H1 (cell line): ENCODE measurements around the gene CRTC1. TPM values are rescaled to one million over a fixed set of nuclear protein-coding genes. Genes with fewer than 3 reads are reported as not detected.

Experiments
- ATF3 ChIP-seq: IDR thresholded peaks from 2 replicates; pipeline ENCODE4 v1.6.1; 2011; ENCODE audit warnings: low read depth, mild to moderate bottlenecking, low read length; ENCODE audit not compliant: insufficient read depth
- CHD7 ChIP-seq: fragments of 300-600 bp; sonication (generic); IDR thresholded peaks from 2 replicates; pipeline ENCODE4 v1.7.1; 2012; ENCODE audit warnings: low read length, moderate library complexity, mild to moderate bottlenecking, inconsistent platforms; ENCODE audit not compliant: insufficient replicate concordance
- JUN ChIP-seq: IDR thresholded peaks from 2 replicates; pipeline ENCODE4 v1.6.1; 2011; ENCODE audit warnings: low read depth, mild to moderate bottlenecking, improper control_type of control experiment, low read length
- KDM4A ChIP-seq: IDR thresholded peaks from one replicate; pipeline ENCODE4 v1.7.1; 2012; ENCODE audit warnings: low read depth, mild to moderate bottlenecking, moderate library complexity, low read length, inconsistent platforms; ENCODE audit not compliant: severe bottlenecking
- MAX ChIP-seq: IDR thresholded peaks from 2 replicates; pipeline ENCODE4 v1.6.1; 2012; ENCODE audit warnings: inconsistent platforms
- NANOG ChIP-seq: IDR thresholded peaks from 2 replicates; pipeline ENCODE4 v1.6.1; 2011; ENCODE audit warnings: low read length, low read depth, mild to moderate bottlenecking, inconsistent platforms; ENCODE audit not compliant: insufficient read depth, poor library complexity, severe bottlenecking
- RAD21 ChIP-seq, 2 experiments: IDR thresholded peaks in 1 of 2; conservative IDR thresholded peaks in 1 of 2; 2 replicates each; pipeline ENCODE4 v1.6.1; 2011; ENCODE audit warnings: low read depth in 2 of 2, low read length in 2 of 2, improper control_type of control experiment in 1 of 2, inconsistent platforms in 1 of 2, mild to moderate bottlenecking in 1 of 2, moderate library complexity in 1 of 2
- SP2 ChIP-seq: IDR thresholded peaks from 2 replicates; pipeline ENCODE4 v1.6.1; 2012; ENCODE audit warnings: mild to moderate bottlenecking, low read length, inconsistent platforms
- polyA plus RNA-seq, 7 experiments: library from polyadenylated mRNA; depleted of rRNA in 3 of 7; stranded (reverse) in 5 of 7; unstranded in 2 of 7; fragments of >200 nt in 5 of 7; fragments of 200-250 nt in 2 of 7; gene quantifications; 1 replicate in 5 of 7; 2 replicates in 1 of 7; 4 replicates in 1 of 7; pipeline versions ENCODE4 v1.2.1 to v1.2.3, GENCODE V29; 2011 to 2013; ENCODE audit warnings: missing spikeins in 2 of 7, mixed read lengths in 2 of 7
- total RNA-seq: library from RNA; stranded (reverse); fragmentation: NEBNext Ultra II Directional; extraction: Animal tissue kit (Norgen Biotek cat#: 25700); gene quantifications from 2 replicates; pipeline ENCODE4 v1.2.1, GENCODE V29; 2021

CRTC1 gene
- total and polyA plus RNA-seq, 2 of the 8 experiments (the other 6 are each of a cell fraction or from before 2014, with no cell fraction given): 2.9 to 8.5 TPM

GRCh38 chr19:18668744-18669523, 14.5 kb upstream of the CRTC1 start (continued):
- no peak for TF ChIP-seq CHD7
- no peak for TF ChIP-seq ATF3
- TF ChIP-seq SP2: no peak
- no peak for TF ChIP-seq JUN
- TF ChIP-seq NANOG: no peak
- TF ChIP-seq RAD21 (IDR thresholded peaks at IDR 0.05 in 1 of 2, conservative IDR thresholded peaks at IDR 0.05 in 1 of 2; ENCODE audit: low read depth in 2 of 2, low read length in 2 of 2): no peak
- TF ChIP-seq MAX: no peak
- TF ChIP-seq KDM4A: no peak
